Measurements from ENCODE around the gene ARL15. TPM values are rescaled to one million over a fixed set of nuclear protein-coding genes. Genes with fewer than 3 reads are reported as not detected.

The ARL15 gene
- total and polyA plus RNA-seq, 9 of the 15 experiments (the other 6 are each of a cell fraction or from before 2014, with no cell fraction given), result 18.5 to 80.4 (median 57.0) TPM

DNA sequence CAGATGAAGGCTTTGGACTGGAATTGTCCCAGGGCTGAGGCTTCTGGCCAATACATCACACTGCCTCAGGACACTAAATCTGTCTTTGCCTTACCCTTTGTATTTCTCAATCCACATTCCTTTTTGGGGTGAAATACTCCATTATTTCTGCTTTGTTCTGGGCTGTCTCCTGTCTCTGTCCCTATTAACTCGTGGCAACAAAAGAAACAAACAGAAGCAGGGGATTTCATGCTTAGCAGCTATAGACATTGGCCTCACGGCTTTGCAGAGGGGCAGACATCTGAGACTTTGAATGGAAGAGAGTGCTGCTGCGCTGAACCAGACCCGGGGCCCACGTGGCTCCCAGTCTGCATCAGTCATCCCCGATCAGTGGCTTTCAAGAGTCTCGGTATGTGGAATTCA lies 129.7 kb downstream of the ARL15 start:
- Histone ChIP-seq H3K36me3 (ENCODE audit: control insufficient read depth, insufficient read depth, low read length) (no peaks in the 10 kb centered on the region), H3K4me2 (ENCODE audit: insufficient read depth, low read length) (no peak overlapping the region), H3K9me3 (replicated peaks; ENCODE audit: control insufficient read depth, insufficient read depth, low read depth, low read length) (no peaks in the 10 kb centered on the region), H3K79me2 (ENCODE audit: control insufficient read depth, insufficient read depth, low read length) (peaks cover 37% of the 10 kb centered on the region), H4K20me1 (replicated peaks; ENCODE audit: control insufficient read depth, insufficient read depth, low read length) (0 out of 2 replicates have a peak, but pooled peaks cover 11% of the 10 kb centered on the region), H3K9me1 (ENCODE audit: control insufficient read depth, insufficient read depth, low read length) (no peaks in the 10 kb centered on the region), H3K27ac (ENCODE audit: extremely low read depth, low read depth, low read length) (no peak overlapping the region), H3K9ac (ENCODE audit: insufficient read depth in 1 of 2, low read depth in 2 of 2, low read length in 2 of 2) (no peak overlapping the region), H3K4me1 (replicated peaks in 1 of 2; ENCODE audit: control insufficient read depth in 2 of 2, insufficient read depth in 2 of 2, low read length in 2 of 2) (no peaks in the 10 kb centered on the region; a peak in 1 of 5 replicates), H2AFZ (ENCODE audit: low read depth, low read length) (no peak overlapping the region), H3K27me3 (ENCODE audit: control insufficient read depth in 2 of 2, insufficient read depth in 2 of 2, low read length in 2 of 2) (no peaks in the 10 kb centered on the region), H3K4me3 (no peak overlapping the region)
- ATAC-seq, result no peak
- no peak for DNase-seq (ENCODE audit: extremely low read depth in 1 of 4, low spot score in 3 of 4)
- intact Hi-C loops (cut with micrococcal nuclease) (no loop called here), in situ Hi-C loops (cut with MboI) (no loop called here)
- POLR2A ChIA-PET, result no interaction called here
- CTCF ChIA-PET (ENCODE audit: low intra/inter-chr PET ratio), result no interaction called here
- BruUV-seq (replicated peaks), result no TSS peak
- WGBS (ENCODE audit: insufficient coverage, low coverage, missing lambda C conversion rate), result 86% methylated on average over 6 of the region's 7 CpGs
- no peak for FAIRE-seq
- TF ChIP-seq E2F3 (CRISPR knock-in tag; IDR thresholded peaks at IDR 0.05), result no peak
- TF ChIP-seq MYBL2 (IDR thresholded peaks at IDR 0.05; ENCODE audit: low read depth), result no peak
- TF ChIP-seq MYBL2 (CRISPR knock-in tag; IDR thresholded peaks at IDR 0.05; ENCODE audit: borderline replicate concordance), result no peak
- TF ChIP-seq, protein P1, sequence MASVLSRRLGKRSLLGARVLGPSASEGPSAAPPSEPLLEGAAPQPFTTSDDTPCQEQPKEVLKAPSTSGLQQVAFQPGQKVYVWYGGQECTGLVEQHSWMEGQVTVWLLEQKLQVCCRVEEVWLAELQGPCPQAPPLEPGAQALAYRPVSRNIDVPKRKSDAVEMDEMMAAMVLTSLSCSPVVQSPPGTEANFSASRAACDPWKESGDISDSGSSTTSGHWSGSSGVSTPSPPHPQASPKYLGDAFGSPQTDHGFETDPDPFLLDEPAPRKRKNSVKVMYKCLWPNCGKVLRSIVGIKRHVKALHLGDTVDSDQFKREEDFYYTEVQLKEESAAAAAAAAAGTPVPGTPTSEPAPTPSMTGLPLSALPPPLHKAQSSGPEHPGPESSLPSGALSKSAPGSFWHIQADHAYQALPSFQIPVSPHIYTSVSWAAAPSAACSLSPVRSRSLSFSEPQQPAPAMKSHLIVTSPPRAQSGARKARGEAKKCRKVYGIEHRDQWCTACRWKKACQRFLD (CRISPR knock-in tag; IDR thresholded peaks at IDR 0.05), result no peak
- no peak for TF ChIP-seq ZNF324 (CRISPR knock-in tag; IDR thresholded peaks at IDR 0.05)
- TF ChIP-seq, protein P2, sequence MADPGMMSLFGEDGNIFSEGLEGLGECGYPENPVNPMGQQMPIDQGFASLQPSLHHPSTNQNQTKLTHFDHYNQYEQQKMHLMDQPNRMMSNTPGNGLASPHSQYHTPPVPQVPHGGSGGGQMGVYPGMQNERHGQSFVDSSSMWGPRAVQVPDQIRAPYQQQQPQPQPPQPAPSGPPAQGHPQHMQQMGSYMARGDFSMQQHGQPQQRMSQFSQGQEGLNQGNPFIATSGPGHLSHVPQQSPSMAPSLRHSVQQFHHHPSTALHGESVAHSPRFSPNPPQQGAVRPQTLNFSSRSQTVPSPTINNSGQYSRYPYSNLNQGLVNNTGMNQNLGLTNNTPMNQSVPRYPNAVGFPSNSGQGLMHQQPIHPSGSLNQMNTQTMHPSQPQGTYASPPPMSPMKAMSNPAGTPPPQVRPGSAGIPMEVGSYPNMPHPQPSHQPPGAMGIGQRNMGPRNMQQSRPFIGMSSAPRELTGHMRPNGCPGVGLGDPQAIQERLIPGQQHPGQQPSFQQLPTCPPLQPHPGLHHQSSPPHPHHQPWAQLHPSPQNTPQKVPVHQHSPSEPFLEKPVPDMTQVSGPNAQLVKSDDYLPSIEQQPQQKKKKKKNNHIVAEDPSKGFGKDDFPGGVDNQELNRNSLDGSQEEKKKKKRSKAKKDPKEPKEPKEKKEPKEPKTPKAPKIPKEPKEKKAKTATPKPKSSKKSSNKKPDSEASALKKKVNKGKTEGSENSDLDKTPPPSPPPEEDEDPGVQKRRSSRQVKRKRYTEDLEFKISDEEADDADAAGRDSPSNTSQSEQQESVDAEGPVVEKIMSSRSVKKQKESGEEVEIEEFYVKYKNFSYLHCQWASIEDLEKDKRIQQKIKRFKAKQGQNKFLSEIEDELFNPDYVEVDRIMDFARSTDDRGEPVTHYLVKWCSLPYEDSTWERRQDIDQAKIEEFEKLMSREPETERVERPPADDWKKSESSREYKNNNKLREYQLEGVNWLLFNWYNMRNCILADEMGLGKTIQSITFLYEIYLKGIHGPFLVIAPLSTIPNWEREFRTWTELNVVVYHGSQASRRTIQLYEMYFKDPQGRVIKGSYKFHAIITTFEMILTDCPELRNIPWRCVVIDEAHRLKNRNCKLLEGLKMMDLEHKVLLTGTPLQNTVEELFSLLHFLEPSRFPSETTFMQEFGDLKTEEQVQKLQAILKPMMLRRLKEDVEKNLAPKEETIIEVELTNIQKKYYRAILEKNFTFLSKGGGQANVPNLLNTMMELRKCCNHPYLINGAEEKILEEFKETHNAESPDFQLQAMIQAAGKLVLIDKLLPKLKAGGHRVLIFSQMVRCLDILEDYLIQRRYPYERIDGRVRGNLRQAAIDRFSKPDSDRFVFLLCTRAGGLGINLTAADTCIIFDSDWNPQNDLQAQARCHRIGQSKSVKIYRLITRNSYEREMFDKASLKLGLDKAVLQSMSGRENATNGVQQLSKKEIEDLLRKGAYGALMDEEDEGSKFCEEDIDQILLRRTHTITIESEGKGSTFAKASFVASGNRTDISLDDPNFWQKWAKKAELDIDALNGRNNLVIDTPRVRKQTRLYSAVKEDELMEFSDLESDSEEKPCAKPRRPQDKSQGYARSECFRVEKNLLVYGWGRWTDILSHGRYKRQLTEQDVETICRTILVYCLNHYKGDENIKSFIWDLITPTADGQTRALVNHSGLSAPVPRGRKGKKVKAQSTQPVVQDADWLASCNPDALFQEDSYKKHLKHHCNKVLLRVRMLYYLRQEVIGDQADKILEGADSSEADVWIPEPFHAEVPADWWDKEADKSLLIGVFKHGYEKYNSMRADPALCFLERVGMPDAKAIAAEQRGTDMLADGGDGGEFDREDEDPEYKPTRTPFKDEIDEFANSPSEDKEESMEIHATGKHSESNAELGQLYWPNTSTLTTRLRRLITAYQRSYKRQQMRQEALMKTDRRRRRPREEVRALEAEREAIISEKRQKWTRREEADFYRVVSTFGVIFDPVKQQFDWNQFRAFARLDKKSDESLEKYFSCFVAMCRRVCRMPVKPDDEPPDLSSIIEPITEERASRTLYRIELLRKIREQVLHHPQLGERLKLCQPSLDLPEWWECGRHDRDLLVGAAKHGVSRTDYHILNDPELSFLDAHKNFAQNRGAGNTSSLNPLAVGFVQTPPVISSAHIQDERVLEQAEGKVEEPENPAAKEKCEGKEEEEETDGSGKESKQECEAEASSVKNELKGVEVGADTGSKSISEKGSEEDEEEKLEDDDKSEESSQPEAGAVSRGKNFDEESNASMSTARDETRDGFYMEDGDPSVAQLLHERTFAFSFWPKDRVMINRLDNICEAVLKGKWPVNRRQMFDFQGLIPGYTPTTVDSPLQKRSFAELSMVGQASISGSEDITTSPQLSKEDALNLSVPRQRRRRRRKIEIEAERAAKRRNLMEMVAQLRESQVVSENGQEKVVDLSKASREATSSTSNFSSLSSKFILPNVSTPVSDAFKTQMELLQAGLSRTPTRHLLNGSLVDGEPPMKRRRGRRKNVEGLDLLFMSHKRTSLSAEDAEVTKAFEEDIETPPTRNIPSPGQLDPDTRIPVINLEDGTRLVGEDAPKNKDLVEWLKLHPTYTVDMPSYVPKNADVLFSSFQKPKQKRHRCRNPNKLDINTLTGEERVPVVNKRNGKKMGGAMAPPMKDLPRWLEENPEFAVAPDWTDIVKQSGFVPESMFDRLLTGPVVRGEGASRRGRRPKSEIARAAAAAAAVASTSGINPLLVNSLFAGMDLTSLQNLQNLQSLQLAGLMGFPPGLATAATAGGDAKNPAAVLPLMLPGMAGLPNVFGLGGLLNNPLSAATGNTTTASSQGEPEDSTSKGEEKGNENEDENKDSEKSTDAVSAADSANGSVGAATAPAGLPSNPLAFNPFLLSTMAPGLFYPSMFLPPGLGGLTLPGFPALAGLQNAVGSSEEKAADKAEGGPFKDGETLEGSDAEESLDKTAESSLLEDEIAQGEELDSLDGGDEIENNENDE (IDR thresholded peaks at IDR 0.05; ENCODE audit: low read depth, low read length), result no peak

All from K562 (cell line).